LNCAP (cell line): ENCODE data around the gene MPLKIP.

ENCODE experiments used
- CTCF ChIP-seq: fragments of 450-650 bp; IDR thresholded peaks from 2 replicates; pipeline ENCODE4 v1.5.1; 2017; ENCODE audit warnings: mild to moderate bottlenecking

The MPLKIP gene

GRCh38 chr7:40099837-40100236 lies 34.6 kb downstream of the MPLKIP start:
- TF ChIP-seq CTCF = no peak

- no peak for TF ChIP-seq CTCF
These were observed 35.6 kb downstream of the MPLKIP start for GRCh38 chr7:40098810-40099209.

GRCh38 chr7:40097728-40098127 lies 36.7 kb downstream of the MPLKIP start:
- TF ChIP-seq CTCF = no peak

GRCh38 chr7:40095695-40096327 lies 38.6 kb downstream of the MPLKIP start:
- no peak for TF ChIP-seq CTCF

- no peak for TF ChIP-seq CTCF
These were observed 39.2 kb downstream of the MPLKIP start for GRCh38 chr7:40095230-40095629.

- TF ChIP-seq CTCF = no peak
These were observed 40.6 kb downstream of the MPLKIP start for GRCh38 chr7:40093631-40094350.

- TF ChIP-seq CTCF = no peak
These were observed 42.2 kb downstream of the MPLKIP start for GRCh38 chr7:40092182-40092581.
